AG04449 (cell line): Measurements from ENCODE around the gene SLIT3.

ENCODE experiments used
- CTCF ChIA-PET: fragments of 350-600 bp; formaldehyde crosslinking; extraction: SDS; loops from one replicate; lab custom pipeline; 2021; ENCODE audit warnings: antibody characterized with exemption; lab: Yijun Ruan, JAX
- POLR2A ChIA-PET: fragments of 400-600, 350-600 bp; formaldehyde crosslinking; extraction: SDS; loops from one replicate; lab custom pipeline; 2020; ENCODE audit warnings: antibody characterized with exemption, inconsistent platforms; lab: Yijun Ruan, JAX
- DNase-seq: peaks from one replicate; pipeline ENCODE4 v3.0.0-alpha.2; 2010; ENCODE audit warnings: low read depth, low spot score
- H3K4me3 ChIP-seq: 2 replicates; pipeline ENCODE4 v1.5.1; 2011; ENCODE audit warnings: low read depth, mild to moderate bottlenecking, control low read depth, low read length
- CTCF ChIP-seq: IDR thresholded peaks from one replicate; pipeline ENCODE4 v1.5.1; 2011; ENCODE audit warnings: mild to moderate bottlenecking, moderate library complexity, low read length, control low read depth, inconsistent platforms; ENCODE audit not compliant: insufficient read depth; ENCODE audit errors: missing control alignments

The SLIT3 gene

GRCh38 chr5:168947212-168947868, 353.6 kb downstream of the SLIT3 start:
- ChIA-PET POLR2A (interaction anchor here (0.5 kb wide), 1 partner anchor 29 kb away, joined by 3 read pairs; no protein-coding TSS in a partner anchor), CTCF (interaction anchor here (0.6 to 7.1 kb wide), 34 partner anchors 7 to 634 kb away, joined by 3 to 60 read pairs (median 4); partner anchors contain the start of gene SPDL1)
- no peak for DNase-seq
- no peak overlapping the region for H3K4me3 ChIP-seq
- peak; percentile 94 for TF ChIP-seq CTCF

GRCh38 chr5:168946363-168946762, 354.6 kb downstream of the SLIT3 start:
- ChIA-PET CTCF (interaction anchor here (0.7 to 7.1 kb wide), 16 partner anchors 8 to 635 kb away, joined by 3 to 60 read pairs (median 8); partner anchors contain the start of gene SPDL1), POLR2A (no interaction called here)
- DNase-seq, result no peak
- TF ChIP-seq CTCF, result peak; percentile 52
- H3K4me3 ChIP-seq, result no peak overlapping the region

GRCh38 chr5:168944004-168944403, 356.9 kb downstream of the SLIT3 start:
- CTCF ChIA-PET, result interaction anchor here (0.7 to 7.1 kb wide), 6 partner anchors 8 to 638 kb away, joined by 3 to 60 read pairs (median 4); partner anchors contain the start of gene SPDL1
- POLR2A ChIA-PET, result no interaction called here
- H3K4me3 ChIP-seq, result no peak overlapping the region
- TF ChIP-seq CTCF, result no peak
- DNase-seq, result no peak

- no peak overlapping the region for H3K4me3 ChIP-seq
- TF ChIP-seq CTCF, result no peak
- no peak for DNase-seq
- ChIA-PET POLR2A (no interaction called here), CTCF (interaction anchor here (0.8 to 7.1 kb wide), 8 partner anchors 10 to 638 kb away, joined by 3 to 60 read pairs (median 4); partner anchors contain the start of gene SPDL1)
These were observed 357.7 kb downstream of the SLIT3 start for GRCh38 chr5:168943091-168943884.

- no peak for DNase-seq
- TF ChIP-seq CTCF, result no peak
- H3K4me3 ChIP-seq, result no peak overlapping the region
- CTCF ChIA-PET, result interaction anchor here (0.6 to 3.8 kb wide), 7 partner anchors 7 to 1129 kb away, joined by 3 to 19 read pairs (median 3); no protein-coding TSS in a partner anchor
- POLR2A ChIA-PET, result no interaction called here
These were observed 359.0 kb downstream of the SLIT3 start for GRCh38 chr5:168941901-168942300.

- no peak for TF ChIP-seq CTCF
- POLR2A ChIA-PET, result no interaction called here
- no peak for DNase-seq
- H3K4me3 ChIP-seq, result no peak overlapping the region
- CTCF ChIA-PET, result interaction anchor here (1.4 to 3.8 kb wide), 2 partner anchors 8 to 261 kb away, joined by 5 to 19 read pairs; no protein-coding TSS in a partner anchor
These were observed 360.2 kb downstream of the SLIT3 start for GRCh38 chr5:168940712-168941111.
